Superior temporal gyrus (tissue), 1 donor: ENCODE measurements around the gene GLB1L2.
A peak's percentile ranks its signal among the peaks of the same experiment; 100 is the strongest.

Experiments
- DNase-seq: peaks from one replicate; pipeline ENCODE4 v3.0.0-alpha.2; 2016; ENCODE audit errors: extremely low spot score

GLB1L2 gene

DNA sequence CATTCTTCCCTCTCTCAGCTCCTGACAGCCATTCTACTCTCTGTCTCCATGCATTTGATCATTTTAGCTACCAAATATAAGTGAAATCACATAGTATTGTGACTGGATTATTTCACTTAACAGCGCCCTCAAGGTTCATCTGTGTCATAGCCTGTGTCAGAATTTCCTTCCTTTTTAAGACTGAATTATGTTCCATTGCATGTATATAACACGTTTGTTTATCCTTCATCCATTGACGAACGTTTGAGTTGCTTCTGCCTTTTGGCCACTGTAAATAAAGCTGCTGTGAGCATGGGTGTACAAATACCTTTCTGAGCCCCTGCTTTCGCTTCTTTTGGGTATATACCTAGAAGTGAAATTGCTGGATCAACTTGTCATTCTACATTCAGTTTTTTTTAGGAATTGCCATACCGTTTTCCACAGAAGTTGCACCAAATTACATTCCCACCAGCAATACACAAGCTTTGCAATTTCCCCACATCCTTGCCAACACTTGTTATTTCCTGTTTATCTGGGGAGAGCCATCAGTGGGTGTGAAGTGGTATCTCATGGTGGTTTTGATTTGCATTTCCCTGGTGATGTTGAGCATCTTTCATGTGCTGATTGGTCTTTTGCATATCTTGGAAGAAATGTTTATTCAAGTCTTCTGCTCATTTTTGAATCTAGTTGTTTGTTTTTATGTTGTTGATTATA, 17.5 kb downstream of the GLB1L2 start:
- DNase-seq, result no peak

DNA sequence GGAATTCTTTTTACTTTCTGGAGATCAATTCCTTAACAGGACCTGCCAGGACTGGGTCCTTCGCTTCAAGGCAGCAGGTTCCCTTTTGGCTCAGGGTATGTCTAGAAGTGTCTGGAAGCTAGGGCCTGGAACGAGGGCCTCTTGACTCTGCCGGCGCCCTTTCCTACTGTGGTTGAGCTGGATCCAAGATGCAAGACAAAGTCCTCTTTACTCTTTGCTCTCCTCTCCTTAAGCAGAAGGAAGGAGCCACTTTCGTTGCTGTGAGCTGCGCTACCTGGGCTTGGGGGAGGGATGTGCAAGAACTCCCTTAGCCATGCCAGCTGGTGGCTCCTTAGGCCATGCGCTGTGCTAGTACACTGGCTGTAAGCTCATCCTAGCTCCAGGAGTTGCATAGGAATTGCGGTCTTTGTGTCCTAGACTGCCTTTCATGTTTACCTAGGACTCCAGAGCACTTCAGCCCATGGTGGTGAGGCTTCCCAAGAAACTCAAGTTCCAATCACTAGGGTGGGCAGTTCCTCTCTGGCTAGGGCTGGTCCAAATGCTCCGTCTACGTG, 18.1 kb downstream of the GLB1L2 start:
- no peak for DNase-seq

DNA sequence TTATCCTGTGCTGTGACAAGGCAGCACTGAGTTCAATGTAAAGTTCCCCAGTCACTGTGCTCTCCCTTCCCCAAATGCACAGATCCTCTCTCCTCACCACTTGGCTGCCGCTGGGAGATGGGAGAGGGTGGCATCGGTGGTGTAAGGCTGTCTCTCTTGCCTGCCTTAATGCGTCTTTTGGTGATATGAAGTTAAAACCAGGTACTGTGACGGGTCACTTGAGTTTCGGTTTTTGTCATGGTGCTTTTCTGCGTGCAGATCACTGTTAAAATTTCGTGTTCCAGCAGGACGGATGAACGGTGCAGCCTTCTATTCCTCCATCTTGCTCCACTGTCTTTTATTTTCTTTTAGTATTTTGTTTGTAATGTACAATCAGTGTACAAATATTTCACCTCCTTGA, 18.6 kb downstream of the GLB1L2 start:
- no peak for DNase-seq

DNA sequence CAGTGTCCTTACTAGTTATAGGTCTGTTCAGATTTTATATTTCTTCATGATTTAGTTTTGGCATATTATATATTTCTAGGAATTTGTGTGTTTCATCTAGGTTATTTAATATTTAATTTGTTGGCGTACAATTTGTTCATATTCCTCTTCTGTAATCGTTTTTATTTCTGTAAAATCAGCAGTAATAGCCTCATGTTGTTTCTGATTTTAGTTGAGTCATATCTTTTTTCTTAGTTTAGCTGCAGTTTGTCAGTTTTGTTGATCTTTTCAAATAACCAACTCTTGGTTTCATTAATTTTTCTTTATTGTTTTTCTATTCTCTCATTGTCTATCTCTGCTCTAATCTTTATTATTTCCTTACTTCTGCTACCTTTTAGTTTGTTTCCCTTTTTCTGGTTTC, 20.3 kb downstream of the GLB1L2 start:
- DNase-seq, result no peak

DNA sequence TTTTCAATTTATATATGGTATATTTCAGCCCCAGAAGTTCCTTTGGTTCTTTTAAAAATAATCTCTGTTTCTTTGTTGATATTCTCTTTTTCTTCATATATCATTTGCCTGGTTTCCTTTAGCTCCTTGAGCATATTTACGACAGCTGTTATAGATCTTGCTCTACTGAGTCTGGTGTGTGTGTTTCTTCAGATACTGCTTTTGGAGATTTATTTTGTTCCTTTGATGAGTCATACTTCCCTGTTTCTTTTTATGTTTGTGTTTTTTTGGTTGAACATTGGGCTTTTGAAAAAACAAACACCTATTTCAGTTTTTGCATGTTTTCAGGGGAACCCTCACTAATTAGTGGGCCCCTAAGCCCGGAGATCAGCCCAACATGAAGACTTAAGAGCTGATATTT, 23.3 kb downstream of the GLB1L2 start:
- DNase-seq, result no peak

DNA sequence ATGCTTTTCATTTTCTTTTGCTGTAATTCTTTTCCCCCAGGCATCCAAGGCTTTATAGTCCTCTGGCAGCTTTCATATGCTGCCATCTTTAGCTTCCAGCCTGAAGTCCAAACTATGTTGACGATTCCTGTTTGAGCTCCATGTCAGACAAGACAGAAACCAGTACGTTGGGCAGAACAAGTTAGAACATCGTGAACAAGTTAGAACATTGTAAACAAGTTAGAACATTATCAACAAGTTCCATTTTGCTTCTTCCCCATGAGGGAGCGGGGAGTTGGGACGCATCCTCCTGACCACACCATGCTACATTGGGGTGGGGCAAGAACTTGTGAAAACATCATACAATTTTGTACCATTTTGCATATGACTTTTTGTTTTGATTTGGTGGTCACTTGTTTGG, 23.9 kb downstream of the GLB1L2 start:
- no peak for DNase-seq

DNA sequence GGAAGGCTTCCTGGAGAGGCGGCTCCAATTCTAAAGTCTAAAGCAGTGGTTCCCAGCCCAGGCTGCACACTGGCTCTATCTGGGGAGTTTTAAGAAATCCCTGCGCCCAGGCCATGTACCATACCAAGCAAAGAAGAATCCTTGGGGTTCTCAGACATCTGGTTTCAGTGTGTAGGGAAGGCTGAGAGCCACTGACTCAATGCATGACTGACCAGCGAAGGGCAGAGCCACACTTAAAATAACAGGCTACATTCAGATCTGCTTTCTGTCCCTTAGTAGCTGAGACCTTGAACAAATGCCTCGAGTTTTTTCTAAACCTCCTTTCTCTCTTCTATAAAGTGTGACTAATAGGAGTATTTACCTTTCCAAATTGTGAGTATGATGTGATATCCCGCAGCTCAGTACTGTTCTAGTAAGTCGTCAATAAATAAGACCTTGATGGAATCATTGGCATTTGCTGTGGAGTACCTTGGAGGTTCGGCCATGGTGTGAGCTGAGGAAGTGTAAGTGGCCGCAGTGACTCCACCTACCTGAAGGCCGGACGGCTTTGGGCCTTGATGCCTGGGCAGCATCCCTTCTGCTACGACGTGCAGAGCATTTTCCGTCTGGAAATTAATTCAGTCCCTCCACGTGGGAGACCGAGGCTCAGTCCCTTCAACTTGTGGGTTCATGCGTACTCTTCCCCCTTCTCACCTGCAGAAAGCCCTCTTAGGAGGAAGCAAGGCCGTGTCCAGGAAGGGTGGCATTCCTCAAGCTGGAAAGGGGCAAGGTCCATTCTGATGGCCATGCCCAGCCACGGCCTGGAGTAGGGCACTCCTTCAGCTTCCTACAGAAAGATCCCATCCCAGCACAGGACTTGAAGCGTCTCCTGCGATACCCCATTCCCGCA, 25.1 kb downstream of the GLB1L2 start:
- no peak for DNase-seq

DNA sequence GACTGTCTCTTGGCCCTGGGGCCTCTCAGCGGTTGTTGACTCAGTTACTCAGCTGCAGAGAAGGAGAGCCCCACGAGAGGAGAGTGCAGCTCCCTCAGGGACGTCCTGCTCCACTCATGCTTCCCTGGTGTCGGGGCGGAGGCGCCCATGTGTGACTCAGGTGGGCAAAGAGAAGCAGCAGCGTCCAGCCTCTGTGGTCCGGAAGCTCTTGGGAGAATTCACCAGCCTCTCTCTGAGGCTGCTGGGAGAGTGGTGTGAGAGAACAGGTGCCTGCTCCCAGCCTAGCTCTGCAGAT, 25.7 kb downstream of the GLB1L2 start:
- no peak for DNase-seq

DNA sequence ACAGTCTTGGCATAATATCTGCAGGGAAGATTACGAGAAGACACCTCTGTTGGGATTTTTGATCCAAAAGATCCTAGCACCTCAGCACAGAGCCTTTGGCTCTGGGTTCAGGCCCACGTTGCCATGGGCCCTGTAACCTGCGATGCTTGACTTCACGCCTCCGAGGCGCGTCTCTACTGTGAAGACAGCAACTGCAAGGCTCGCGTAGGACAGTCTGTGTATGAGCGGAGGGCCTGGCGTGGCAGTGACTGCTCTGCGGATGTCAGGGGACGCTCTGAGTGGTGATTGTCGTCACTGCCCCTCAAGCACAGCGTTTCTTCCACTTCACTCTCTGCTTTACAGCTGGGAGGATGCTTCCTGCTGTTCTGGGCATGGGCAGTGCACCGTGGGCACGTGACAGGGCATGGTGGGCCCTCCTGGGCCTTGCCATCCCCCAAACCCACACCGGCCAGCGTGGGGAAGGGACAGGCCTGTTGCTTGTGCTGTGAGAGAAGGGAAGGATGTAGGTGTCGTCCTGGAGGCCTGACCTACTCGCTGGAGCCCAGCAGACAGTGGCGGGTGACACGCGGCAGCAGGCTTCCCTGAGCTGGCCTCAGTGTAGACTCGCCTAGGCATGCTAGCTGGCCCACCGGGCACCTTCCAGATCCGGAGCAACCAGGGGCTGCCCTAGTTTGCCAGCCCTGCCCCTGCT, 26.5 kb downstream of the GLB1L2 start:
- no peak for DNase-seq

DNA sequence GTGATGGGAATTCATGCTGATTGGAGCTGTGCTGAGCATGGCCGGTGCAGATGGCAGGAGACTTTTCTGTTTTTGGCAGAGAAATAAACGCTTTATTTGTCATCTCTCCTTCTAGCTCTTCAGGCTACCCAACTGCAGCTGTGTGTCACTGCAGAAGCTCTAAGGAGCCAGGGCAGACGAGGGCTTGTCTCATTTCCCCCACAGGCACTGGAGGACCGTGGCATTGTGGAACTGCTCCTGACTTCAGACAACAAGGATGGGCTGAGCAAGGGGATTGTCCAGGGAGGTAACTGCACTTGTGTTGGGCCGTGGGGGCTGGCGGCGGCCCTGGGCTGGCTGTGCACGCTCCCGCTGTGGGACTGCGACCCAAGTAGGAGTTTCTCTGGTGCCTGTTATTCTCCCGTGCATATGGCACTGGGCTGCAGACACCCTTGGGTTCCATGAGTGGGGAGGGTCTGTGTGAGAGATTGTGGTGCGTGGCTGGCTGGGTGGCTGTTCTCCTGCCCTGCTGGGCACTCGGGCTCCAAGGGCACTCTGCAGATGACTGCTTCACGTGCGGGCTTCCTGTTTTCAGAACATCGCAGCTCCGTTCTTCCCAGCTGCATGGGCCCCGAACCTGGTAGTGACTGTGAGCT, 27.2 kb downstream of the GLB1L2 start:
- no peak for DNase-seq

DNA sequence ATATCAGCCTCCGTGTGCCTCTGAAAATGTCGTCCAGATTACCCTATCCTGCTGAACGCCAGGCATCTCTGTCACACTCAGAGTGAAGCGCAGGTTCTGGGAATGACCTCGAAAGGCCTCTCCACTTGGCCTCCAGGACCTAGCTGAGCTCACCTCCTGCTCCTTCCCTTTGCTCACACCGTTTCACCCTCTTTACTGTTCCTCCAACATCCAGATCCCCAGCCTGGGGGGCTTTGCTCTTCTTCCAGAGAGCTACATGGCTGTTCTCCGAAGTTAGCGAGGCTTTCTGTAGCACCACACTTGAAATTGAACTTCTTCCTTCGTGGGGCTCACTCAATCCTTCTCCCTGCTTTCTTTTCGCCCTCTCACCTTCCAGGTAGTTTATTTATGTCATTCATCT, 27.9 kb downstream of the GLB1L2 start:
- no peak for DNase-seq

DNA sequence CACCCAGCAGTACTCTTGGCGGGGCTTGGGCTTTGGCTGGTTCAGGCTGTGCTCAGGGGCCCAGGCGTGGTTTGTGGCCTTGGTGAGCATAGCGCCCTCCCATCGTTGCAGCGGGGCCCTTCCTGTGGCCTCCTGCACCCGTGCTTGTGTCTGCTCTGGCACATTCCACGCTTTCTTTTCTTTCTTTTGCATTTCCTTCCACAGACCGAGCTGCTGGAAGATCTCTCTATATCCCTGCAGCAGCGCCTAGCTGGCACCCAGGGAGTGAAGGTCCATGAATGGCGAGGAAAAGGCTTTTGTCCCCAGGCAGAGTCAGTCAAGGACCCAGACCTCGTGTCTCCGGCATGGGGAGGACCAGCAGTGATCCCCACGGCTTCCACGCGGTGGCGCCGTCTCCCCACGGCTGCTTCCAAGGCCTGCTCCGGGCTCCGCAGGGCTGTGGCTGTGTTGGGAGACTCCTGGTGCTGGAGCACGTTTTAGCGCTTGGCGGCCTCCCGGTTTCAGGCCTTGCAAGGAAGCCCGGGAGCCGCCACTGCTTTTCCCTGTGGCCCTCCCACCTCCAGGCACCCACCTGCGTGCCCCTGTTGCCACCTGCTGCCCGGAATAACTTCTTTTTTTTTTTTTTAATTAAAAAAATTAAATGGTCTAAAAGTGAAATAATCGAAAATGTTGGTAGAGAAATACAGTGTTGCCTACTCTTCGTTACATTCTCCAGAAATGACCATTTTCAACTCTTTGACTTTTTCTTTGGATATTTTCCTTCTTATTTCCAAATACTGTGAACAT, 28.5 kb downstream of the GLB1L2 start:
- peak; percentile 92 for DNase-seq

DNA sequence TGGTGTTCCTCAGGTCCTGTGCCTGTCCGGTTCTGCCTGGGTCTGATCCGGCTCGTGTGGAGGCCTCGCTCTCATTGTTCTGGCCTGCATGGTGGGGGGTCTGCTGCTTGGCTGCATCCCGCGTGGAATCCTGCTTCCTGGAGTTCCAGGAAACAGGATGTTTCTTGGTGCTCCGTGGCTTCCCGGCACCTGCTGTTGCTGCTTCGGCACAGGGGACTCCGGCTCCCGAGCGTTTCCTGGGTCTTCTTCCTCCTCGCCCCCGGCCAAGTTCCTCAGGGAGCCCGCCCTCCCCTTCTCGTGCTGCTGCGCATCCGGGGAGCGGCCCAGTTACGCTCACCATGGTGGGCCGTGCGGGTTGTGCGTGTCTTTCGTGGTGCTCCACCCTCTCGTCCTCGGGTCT, 29.9 kb downstream of the GLB1L2 start:
- no peak for DNase-seq

DNA sequence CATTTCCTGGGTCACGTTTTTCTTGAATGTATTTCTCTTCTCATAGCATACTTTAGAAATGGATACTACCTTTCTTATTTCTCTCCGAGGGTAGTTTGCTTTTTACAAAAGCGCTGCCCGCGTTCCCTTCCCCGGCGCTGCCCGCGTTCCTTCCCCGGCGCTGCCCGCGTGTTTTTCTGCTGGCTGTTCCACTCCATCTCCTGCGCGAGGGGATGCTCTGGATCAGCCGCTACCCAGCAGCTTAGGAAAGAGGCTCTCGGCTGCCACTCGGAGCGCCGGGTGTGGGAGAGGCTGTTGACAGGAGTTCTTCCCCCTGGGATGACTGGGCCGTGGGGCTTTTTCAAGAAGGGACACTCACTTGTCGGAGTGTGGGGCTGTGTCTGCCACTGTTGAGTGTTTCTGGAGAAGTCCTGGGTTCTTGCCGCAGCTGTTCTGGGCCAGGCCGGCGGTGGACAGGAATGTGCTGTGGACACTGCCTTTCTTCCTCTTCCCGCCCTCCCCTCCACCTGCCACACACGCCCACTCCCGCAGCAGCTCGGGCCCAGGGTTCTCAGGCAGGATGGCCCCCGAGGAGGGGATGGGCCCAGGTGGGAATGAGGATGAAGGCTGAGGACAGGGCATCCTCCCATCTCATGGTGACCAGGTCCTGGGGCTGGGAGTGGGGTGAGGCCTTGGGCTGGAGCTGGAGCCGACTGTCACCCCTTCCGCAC, 30.6 kb downstream of the GLB1L2 start:
- DNase-seq, result no peak

DNA sequence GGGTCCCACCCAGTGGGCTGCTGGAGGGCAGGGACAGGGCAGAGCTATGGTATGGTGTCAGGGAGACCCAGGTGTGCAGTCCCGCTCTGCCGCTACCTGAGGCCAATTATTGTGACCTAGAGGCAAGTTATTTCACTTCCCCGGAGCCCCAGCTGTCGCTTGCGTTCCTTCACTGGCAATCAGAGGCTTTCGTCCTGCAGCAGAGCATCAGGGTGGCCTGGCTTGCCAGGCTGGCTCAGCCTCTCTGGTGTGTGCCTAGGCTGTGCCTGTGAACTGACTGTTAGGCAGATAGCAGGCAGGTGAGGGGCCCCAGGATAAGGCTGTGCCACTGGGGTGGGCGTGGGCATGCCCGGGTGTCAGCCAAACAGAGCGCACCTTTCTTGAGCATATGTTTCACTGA, 31.4 kb downstream of the GLB1L2 start:
- DNase-seq, result no peak

DNA sequence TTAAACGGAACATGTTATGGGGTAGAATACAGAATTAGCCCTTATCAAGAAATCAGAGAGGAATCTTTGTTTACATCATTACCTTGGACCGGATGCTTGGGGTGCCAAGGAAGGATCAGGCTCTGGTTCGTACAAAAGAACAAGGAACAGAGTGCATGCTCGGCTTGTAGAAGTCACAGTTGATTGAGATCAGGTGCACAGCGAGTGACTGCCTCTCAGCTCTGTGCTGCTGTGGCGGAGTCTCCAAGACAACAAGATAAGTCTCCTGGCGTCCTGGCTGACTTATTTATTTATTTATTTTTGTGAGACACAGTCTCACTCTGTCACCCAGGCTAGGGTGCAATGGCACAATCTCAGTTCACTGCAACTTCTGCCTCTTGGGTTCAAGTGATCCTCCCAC, 31.8 kb downstream of the GLB1L2 start:
- no peak for DNase-seq

DNA sequence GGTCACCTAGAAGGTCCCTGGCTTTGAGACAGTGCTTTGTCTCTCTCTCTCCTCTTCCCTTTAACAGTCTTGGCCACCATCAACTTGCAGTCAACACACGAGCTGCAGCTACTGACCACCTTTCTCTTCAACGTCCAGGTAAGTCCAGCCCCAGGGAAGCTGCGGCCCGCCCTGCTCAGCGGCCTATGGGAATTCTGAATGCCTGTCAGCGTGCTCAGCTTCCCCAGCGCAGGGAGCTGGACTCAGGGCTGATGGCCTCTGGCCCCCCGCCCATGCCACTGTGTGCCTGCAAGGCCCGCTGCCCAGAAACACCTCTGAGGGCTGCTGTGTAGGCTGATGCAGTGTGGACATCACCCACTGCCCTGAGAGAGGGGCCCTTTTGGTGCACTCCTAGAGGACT, 32.5 kb downstream of the GLB1L2 start:
- no peak for DNase-seq

DNA sequence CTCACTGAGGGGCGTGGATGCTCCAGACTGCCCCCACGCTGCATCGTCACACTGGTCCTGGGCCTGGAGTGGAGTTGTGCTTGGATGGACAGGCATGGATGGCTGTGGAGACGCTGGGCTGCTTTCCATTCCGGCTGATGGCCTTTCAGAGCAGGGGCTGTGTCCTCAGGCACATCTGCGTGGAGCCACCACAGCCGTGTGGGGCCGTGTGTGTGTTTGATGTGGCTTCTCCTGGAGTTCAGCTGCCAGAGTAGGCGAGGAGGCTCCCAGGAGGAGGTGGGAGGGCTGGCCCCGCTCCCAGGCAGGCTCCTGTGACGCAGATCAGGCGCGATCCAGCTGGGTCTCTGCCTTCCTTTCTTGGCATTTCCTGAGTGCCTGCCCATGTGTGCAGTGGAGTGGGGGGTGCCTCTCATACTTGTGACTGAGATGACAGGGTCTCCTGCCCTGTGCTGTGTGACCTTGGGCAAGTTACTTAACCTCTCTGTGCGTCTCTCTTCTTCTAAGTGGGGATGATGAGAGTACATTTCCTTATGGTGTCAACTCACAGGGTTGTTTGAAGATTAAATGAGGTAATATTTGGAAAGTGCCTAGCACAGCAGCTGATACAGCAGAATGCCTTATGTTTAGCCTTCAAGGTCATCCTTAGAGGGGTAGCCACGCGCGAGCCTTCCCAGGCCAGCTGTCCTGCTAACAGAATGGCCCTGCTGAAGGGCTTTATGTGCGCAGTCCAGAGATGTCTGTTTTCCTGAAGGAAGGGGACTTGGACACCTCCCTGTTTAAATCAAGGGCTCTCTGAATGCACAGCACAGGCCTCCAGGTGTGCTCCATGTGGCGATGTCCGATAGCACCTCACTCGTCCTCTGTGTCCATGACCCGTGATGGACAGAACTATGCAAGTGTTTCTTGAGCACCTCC, 33.5 kb downstream of the GLB1L2 start:
- DNase-seq, result peak; percentile 20

DNA sequence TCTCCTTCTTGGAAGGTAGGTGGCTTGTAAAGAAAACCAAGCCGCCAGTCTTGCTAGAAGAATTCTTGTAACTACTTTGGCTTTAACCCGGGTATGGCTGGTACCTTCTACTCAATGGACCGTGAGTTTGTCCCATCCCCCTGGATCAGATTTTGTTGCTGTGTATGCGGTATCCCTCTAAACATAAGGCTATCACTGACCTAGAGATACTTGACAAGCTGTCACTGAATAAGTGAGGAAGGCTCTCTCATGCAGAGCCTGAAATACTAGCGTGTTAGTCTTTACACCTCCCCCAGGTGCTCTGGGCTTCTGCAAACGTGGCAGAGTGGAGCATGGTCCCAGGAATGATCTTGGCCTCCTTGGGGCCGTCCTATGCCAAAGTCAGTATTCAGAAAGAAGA, 34.5 kb downstream of the GLB1L2 start:
- no peak for DNase-seq

DNA sequence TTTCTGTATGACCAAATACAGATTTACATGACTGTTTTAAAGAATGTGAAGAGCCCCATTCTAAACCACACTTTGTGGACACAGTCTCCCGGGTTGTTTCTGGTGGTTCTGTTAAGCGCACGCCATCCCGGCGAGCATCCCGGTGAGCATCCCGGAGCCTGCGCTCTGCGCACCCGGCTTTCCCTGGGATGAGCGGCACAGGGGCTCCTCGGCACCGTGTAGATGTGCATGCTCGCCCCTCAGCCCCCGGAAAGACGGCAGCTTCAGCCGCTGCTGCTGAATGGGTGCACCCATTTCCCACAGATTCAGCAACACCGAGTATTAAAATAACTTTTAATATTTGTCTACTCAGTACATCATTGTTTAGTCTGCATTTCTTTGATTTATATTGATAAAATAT, 36.0 kb downstream of the GLB1L2 start:
- no peak for DNase-seq
